Measurements from ENCODE around the gene ATOH7. TPM values are rescaled to one million over a fixed set of nuclear protein-coding genes. Genes with fewer than 3 reads are reported as not detected.

Gene ATOH7
- total and polyA plus RNA-seq, 2 of the 4 experiments (the other 2 are of a cell fraction), result 0.05 TPM; not detected in 1

GRCh38 chr10:68276224-68276623, 44.3 kb upstream of the ATOH7 start:
- H3K9me3 ChIP-seq (ENCODE audit: control insufficient read depth, insufficient read depth, low read length), result peaks cover 7% of the 10 kb centered on the region; the same call in 1 of the 2 replicates
- H3K18ac ChIP-seq (ENCODE audit: low read depth, low read length), result no peak overlapping the region
- no peak overlapping the region for H4K8ac ChIP-seq (ENCODE audit: low read depth in 2 of 2, low read length in 2 of 2)
- intact Hi-C loops (cut with micrococcal nuclease) (no loop called here), dilution Hi-C loops (cut with HindIII; ENCODE audit: low sequenced_read_pairs, unreplicated experiment) (no loop called here), in situ Hi-C loops (cut with MboI; ENCODE audit: low sequenced_read_pairs) (loop anchor here (25.0 kb wide), 1 partner anchor 414 kb away; no protein-coding TSS in a partner anchor)
- H3K14ac ChIP-seq (replicated peaks; ENCODE audit: low read depth, low read length), result no peak overlapping the region
- TF ChIP-seq MAZ (IDR thresholded peaks at IDR 0.05; ENCODE audit: borderline replicate concordance, low read depth, low read length) (no peak), NFE2L2 (IDR thresholded peaks at IDR 0.05; ENCODE audit: low read depth, low read length) (no peak), MAFK (IDR thresholded peaks at IDR 0.05; ENCODE audit: low read depth, low read length) (no peak), BHLHE40 (IDR thresholded peaks at IDR 0.05; ENCODE audit: low read depth, low read length) (no peak), CHD1 (IDR thresholded peaks at IDR 0.05; ENCODE audit: low read depth, low read length) (no peak), SMC3 (IDR thresholded peaks at IDR 0.05; ENCODE audit: low read depth, low read length) (no peak), RCOR1 (IDR thresholded peaks at IDR 0.05; ENCODE audit: insufficient replicate concordance, low read length) (no peak), POLR2A (IDR thresholded peaks at IDR 0.05; ENCODE audit: low read depth, low read length) (no peak), FOS (IDR thresholded peaks at IDR 0.05; ENCODE audit: low read depth, low read length) (no peak), RAD21 (IDR thresholded peaks at IDR 0.05; ENCODE audit: low read length) (no peak), MXI1 (IDR thresholded peaks at IDR 0.05; ENCODE audit: borderline replicate concordance, low read depth, low read length) (no peak), CTCF (conservative IDR thresholded peaks at IDR 0.05; ENCODE audit: low read depth, low read length) (no peak), USF2 (IDR thresholded peaks at IDR 0.05; ENCODE audit: low read depth, low read length) (no peak), RFX5 (IDR thresholded peaks at IDR 0.05; ENCODE audit: low read depth, low read length) (no peak), CEBPB (IDR thresholded peaks at IDR 0.05; ENCODE audit: low read depth, low read length) (no peak), ELK1 (IDR thresholded peaks at IDR 0.05; ENCODE audit: borderline replicate concordance, low read depth, low read length) (no peak)
- H3K23ac ChIP-seq (ENCODE audit: low read depth, low read length), result no peak overlapping the region
- POLR2A ChIA-PET (ENCODE audit: unreplicated experiment), result no interaction called here
- H3K4me1 ChIP-seq (ENCODE audit: control insufficient read depth, insufficient read depth, low read length), result peaks cover 4% of the 10 kb centered on the region; the same call in 1 of the 2 replicates
- no TSS peak for BruUV-seq (replicated peaks)
- no peak overlapping the region for H3K56ac ChIP-seq (ENCODE audit: extremely low read depth, insufficient read depth, low read length)
- H3K4ac ChIP-seq (ENCODE audit: low read depth, low read length), result no peak overlapping the region
- no peak overlapping the region for H3K4me2 ChIP-seq (ENCODE audit: low read depth, low read length)
- no peaks in the 10 kb centered on the region for H4K20me1 ChIP-seq (ENCODE audit: insufficient read depth, low read length)
- H2BK15ac ChIP-seq (ENCODE audit: low read depth, low read length), result no peak overlapping the region
- H3K27ac ChIP-seq (ENCODE audit: insufficient read depth, low read length), result no peak overlapping the region
- H2AFZ ChIP-seq (replicated peaks; ENCODE audit: low read length, poor library complexity), result no peak overlapping the region
- no peak overlapping the region for H2BK5ac ChIP-seq (ENCODE audit: low read depth, low read length, poor library complexity, severe bottlenecking)
- peaks cover 2% of the 10 kb centered on the region; the same call in 1 of the 2 replicates for H3K27me3 ChIP-seq (ENCODE audit: control insufficient read depth, insufficient read depth, low read length)
- H2AK5ac ChIP-seq (ENCODE audit: low read depth, low read length), result no peak overlapping the region
- no peaks in the 10 kb centered on the region for H3K9me1 ChIP-seq (ENCODE audit: insufficient read depth, low read length)
- no peak overlapping the region for H2BK120ac ChIP-seq (ENCODE audit: low read depth, low read length)
- CTCF ChIA-PET, result no interaction called here
- H3K9ac ChIP-seq (ENCODE audit: low read depth, low read length), result no peak overlapping the region
- DNase-seq (no peak), ATAC-seq (ENCODE audit: low read depth) (no peak)
- no peak overlapping the region for H2BK20ac ChIP-seq (ENCODE audit: low read depth, low read length)
- H4K91ac ChIP-seq (ENCODE audit: insufficient read depth, low read depth, low read length), result no peak overlapping the region
- H2AK9ac ChIP-seq (replicated peaks; ENCODE audit: low read depth, low read length, poor library complexity), result no peak overlapping the region
- H3K36me3 ChIP-seq (ENCODE audit: control insufficient read depth, insufficient read depth, low read length), result no peaks in the 10 kb centered on the region
- H3K79me1 ChIP-seq (ENCODE audit: low read depth in 1 of 2, low read length in 2 of 2), result no peaks in the 10 kb centered on the region
- H4K5ac ChIP-seq (ENCODE audit: low read depth, low read length), result no peak overlapping the region
- no peak overlapping the region for H3K4me3 ChIP-seq (ENCODE audit: insufficient read depth, low read depth, low read length)

Measured in IMR-90 (cell line).